Fibroblast of villous mesenchyme (primary cell): ENCODE results near the gene TNC. TPM values are rescaled to one million over a fixed set of nuclear protein-coding genes. Genes with fewer than 3 reads are reported as not detected.

ENCODE experiments used
- DNase-seq: peaks from one replicate; pipeline ENCODE4 v3.0.0-alpha.2; 2010; ENCODE audit warnings: low read depth
- H3K4me3 ChIP-seq: 2 replicates; pipeline ENCODE4 v1.5.1; 2011; ENCODE audit warnings: low read depth, mild to moderate bottlenecking, low read length
- total RNA-seq: library from RNA; depleted of rRNA; stranded (reverse); fragments of >200 nt; gene quantifications from 2 replicates; pipeline ENCODE4 v1.2.3, GENCODE V29; 2012
- TF ChIP-seq, protein P1 (sequence below): IDR thresholded peaks from 2 replicates; pipeline ENCODE4 v1.5.1; 2012; ENCODE audit warnings: low read depth, mild to moderate bottlenecking, low read length; ENCODE audit not compliant: insufficient read depth

TNC gene
- total RNA-seq, 1 donor: 371 TPM

DNA sequence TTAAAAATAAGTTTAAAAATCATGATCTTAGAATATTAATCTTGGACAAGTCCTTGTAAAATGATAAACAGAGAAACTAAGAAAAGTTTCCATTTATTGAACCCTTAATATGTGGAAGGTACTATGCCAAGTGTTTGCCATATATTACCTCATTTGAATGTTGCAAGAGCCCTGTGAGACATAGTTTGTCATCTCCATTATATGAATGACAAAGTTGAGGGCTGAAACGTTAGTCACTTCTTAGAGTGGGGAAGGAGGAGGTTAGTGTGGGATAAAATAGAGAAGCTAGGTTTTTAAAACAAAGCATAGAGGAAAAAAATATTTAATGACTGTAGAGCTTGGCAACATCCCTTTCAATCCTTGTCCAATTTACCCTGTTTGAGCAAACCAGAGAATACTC, 2.0 kb downstream of the TNC start:
- H3K4me3 ChIP-seq: no peak overlapping the region
- TF ChIP-seq, protein P1, sequence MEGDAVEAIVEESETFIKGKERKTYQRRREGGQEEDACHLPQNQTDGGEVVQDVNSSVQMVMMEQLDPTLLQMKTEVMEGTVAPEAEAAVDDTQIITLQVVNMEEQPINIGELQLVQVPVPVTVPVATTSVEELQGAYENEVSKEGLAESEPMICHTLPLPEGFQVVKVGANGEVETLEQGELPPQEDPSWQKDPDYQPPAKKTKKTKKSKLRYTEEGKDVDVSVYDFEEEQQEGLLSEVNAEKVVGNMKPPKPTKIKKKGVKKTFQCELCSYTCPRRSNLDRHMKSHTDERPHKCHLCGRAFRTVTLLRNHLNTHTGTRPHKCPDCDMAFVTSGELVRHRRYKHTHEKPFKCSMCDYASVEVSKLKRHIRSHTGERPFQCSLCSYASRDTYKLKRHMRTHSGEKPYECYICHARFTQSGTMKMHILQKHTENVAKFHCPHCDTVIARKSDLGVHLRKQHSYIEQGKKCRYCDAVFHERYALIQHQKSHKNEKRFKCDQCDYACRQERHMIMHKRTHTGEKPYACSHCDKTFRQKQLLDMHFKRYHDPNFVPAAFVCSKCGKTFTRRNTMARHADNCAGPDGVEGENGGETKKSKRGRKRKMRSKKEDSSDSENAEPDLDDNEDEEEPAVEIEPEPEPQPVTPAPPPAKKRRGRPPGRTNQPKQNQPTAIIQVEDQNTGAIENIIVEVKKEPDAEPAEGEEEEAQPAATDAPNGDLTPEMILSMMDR: no peak
- no peak for DNase-seq

DNA sequence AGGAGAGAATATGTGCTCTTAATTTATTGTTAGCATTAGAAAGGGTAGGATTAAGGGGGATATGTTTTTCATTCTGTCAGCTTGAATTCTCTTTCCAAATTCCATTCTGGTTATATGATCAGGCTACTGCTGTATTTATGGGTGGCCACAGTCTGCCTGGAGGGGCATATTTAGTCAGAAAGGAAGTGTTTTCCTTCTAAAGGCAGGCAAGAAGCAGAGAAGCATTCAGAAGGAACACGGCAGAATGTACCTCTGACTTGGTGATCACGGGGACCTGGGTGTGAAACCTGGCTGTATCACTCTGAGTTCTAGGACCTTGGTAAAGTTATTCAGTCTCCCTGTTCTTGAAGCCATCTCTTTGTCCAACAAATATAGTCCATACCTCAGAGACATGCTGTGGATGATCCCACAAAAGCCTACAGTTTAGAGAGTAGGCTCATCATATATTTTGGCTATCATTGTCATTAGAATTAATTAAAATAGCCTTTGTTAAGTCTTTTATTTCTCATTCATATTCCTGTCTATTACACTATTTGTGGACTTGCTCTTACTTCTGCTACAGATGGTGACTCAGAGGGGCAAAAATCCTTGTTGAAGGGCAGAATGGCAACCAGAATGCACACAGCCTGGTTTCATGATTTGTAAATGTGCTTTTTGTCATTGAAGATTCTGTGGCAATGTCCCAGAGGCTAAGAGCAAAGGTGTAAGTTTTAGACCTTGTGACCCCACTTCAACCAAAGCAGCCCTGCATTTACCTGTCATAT, 2.7 kb downstream of the TNC start:
- TF ChIP-seq, protein P1: no peak
- no peak overlapping the region for H3K4me3 ChIP-seq
- DNase-seq: no peak

DNA sequence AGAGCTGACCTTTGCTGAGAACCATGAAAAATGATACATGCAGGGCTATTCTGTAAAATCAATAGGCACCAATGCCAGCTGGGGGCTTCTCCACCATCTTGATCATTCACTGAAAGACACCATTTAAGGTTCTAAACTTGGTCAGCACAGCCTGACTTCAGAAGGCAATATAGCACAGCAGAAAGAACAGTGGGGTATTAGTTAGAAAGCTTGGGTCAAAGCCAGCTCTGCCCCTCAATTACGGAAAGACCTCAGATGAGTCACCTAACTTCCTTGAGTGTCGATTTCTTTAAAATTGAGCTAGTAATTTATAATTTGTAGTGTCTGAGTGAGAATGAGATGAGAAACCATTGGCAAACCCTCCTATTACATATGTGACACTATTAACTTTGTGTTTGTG, 3.4 kb downstream of the TNC start:
- TF ChIP-seq, protein P1: no peak
- no peak overlapping the region for H3K4me3 ChIP-seq
- no peak for DNase-seq

DNA sequence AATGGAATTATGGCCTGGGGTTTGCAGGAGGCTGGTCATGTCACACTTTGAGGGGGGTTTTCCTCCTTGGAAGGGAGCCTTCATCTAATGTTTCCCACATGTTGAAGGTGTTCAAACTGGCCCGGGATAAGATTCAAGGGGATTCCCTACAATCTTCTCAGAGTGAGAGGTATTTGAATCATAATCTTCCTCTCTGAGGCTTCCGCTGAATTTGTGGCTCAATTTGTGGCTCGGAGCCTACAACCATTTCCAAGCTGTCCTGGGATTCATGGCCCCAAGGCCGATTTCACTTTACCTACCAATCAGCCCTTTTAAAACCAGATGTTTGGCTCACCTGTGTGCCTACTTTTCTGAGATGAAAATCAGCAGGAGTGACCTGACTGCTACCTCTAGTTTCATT, 3.9 kb downstream of the TNC start:
- no peak for DNase-seq
- TF ChIP-seq, protein P1: no peak
- H3K4me3 ChIP-seq: no peak overlapping the region

DNA sequence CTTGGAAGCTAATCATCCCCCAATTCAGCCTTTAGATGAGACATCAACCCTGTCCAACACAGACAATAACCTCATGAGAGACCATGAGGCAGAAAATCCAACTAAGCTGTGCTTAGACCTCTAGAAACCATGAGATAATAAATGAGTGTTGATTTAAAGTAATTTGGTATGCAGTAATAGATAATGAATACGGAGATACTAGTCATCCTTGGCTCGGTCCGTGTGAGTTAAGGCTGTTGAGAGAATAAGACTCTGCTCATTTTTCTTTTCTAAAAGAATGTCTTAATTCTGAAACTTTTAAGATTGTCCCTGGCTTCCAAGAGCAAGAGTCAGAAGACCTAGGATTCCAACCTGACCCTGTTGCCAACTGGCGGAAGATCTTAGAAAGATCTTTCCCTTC, 6.1 kb downstream of the TNC start:
- TF ChIP-seq, protein P1: no peak
- H3K4me3 ChIP-seq: no peak overlapping the region
- DNase-seq: no peak

DNA sequence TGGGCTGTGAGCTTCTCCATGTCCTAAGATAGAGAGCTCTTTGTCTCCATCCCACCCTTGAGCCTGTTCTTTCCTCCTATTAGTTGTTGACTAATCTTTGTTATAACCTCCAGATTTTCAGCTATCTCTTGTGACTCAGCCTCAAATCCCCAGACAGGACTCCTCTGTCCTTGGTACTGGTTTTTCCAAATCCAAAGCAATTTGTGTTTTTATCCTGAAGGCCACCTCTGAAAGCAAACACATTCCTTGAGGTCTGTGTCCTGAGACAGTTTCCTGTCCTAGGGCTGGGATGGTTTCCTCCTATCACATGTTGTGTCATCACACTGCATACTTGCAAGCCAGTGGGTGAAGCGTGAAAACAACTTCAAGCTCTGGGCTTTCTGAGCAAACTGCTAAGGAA, 8.5 kb downstream of the TNC start:
- no peak overlapping the region for H3K4me3 ChIP-seq
- TF ChIP-seq, protein P1: no peak
- peak; percentile 53 for DNase-seq

DNA sequence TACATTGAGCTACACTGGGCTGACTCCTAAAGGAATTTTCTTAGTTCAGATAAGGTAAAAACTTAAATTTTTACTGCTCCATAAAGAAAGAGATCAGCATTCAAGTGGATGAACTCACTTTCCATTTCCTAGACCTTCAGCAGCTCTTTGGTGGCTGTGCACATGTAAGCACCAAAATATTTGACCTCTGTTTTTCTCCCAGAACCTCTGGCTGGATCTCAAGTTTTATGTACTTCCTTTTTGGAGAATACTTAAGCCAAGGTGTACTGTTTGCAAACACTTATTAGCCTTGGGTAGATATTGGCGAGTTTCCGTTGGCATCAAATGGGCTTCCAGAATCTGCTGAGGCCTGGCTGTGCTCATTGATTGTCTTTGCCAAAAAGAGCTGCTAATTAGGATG, 10.3 kb downstream of the TNC start:
- TF ChIP-seq, protein P1: no peak
- H3K4me3 ChIP-seq: no peak overlapping the region
- DNase-seq: no peak
